Natural killer cell (primary cell): Measurements from ENCODE around the gene CXCR2. TPM values are rescaled to one million over a fixed set of nuclear protein-coding genes. Genes with fewer than 3 reads are reported as not detected.

Source experiments
- ATAC-seq, 3 donors: fragments of 150-1000 bp in 2 of 3; fragments of 200-7000 bp in 1 of 3; cut with Tn5 transposase; 1 replicate in 1 of 3; 2 replicates in 2 of 3; pipeline ENCODE4 v1.10.0; 2021; ENCODE audit warnings: mild to moderate bottlenecking in 2 of 3, moderate library complexity in 2 of 3
- DNase-seq, 2 donors: peaks; one replicate each; pipeline versions ENCODE4 v3.0.0 to v3.0.0-alpha.2; 2013 to 2021; ENCODE audit warnings: mixed read lengths in 1 of 2
- H3K27ac ChIP-seq: one replicate; pipeline ENCODE4 v1.5.1; 2013; ENCODE audit warnings: mild to moderate bottlenecking, low read length
- H3K27me3 ChIP-seq: one replicate; pipeline ENCODE4 v1.6.1; 2013; ENCODE audit warnings: low read length; ENCODE audit not compliant: control insufficient read depth, insufficient read depth
- H3K36me3 ChIP-seq: one replicate; pipeline ENCODE4 v1.6.1; 2013; ENCODE audit warnings: low read length; ENCODE audit not compliant: control insufficient read depth, insufficient read depth
- H3K4me1 ChIP-seq: one replicate; pipeline ENCODE4 v1.6.1; 2013; ENCODE audit warnings: low read length; ENCODE audit not compliant: control insufficient read depth, insufficient read depth
- H3K4me3 ChIP-seq: one replicate; pipeline ENCODE4 v1.5.1; 2013; ENCODE audit warnings: low read length
- H3K9me3 ChIP-seq: one replicate; pipeline ENCODE4 v1.6.1; 2013; ENCODE audit warnings: low read length; ENCODE audit not compliant: control insufficient read depth, insufficient read depth
- H3K27ac Mint-ChIP-seq, 2 donors: one replicate each; pipeline ENCODE4 v1.8.0; 2022; ENCODE audit warnings: mild to moderate bottlenecking in 2 of 2, mixed read lengths in 2 of 2, moderate library complexity in 1 of 2
- H3K27me3 Mint-ChIP-seq, 2 donors: one replicate each; pipeline ENCODE4 v1.8.0; 2022; ENCODE audit warnings: low read depth in 2 of 2, mixed read lengths in 2 of 2
- H3K36me3 Mint-ChIP-seq: one replicate; pipeline ENCODE4 v1.8.0; 2022; ENCODE audit warnings: mixed read lengths
- H3K4me1 Mint-ChIP-seq, 2 donors: one replicate each; pipeline ENCODE4 v1.8.0; 2022; ENCODE audit warnings: mixed read lengths in 2 of 2
- H3K4me3 Mint-ChIP-seq: one replicate; pipeline ENCODE4 v1.8.0; 2022; ENCODE audit warnings: mild to moderate bottlenecking, moderate library complexity, mixed read lengths
- H3K9me3 Mint-ChIP-seq, 2 donors: one replicate each; pipeline ENCODE4 v1.8.0; 2022; ENCODE audit warnings: mixed read lengths in 2 of 2
- WGBS: methylation state at CpG from one replicate; pipeline ENCODE4 v1.1.7; 2013; ENCODE audit warnings: missing lambda C conversion rate; ENCODE audit not compliant: insufficient coverage; 5-methylcytosine and 5-hydroxymethylcytosine counted together
- intact Hi-C: fragments of 100-400 bp; cut with micrococcal nuclease; formaldehyde crosslinking; loops from one replicate; pipeline ENCODE4 v1.14.2; 2022
- total RNA-seq, 4 donors: library from RNA; stranded (reverse); fragments of 120-200 nt in 1 of 4; gene quantifications; one replicate each; pipeline versions ENCODE4 v1.2.3 to v1.2.4, GENCODE V29; 2013 to 2022
- TF ChIP-seq, protein P1 (sequence below): fragments of 200-600 bp; IDR thresholded peaks from one replicate; pipeline ENCODE4 v1.8.0; 2022; ENCODE audit warnings: antibody characterized with exemption

The CXCR2 gene
- total RNA-seq, 3 donors from 2014 or later (not counting 1 experiment from before 2014, with no cell fraction given) = 24.3 to 35.3 (median 25.8) TPM

DNA sequence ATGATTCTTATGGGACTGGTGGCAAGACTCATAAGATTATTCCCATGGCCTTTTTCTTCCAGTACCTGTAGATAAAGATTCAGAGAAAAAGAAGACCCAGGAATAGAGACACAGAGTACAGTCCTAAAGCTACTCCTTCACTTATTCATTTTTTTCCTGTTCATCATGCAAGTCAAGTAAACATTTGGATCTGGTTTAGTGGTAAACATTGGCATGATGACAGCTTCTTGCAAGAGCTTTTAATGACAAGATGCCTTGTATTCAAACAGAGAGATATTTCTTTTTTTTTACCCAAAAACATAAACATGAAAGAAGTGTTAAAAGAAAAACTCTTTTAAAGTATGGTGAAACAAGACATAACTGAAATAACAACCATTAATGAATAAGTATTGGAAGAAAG lies 20.2 kb downstream of the CXCR2 start:
- Histone ChIP-seq H3K36me3 (no peaks in the 10 kb centered on the region), H3K27me3 (no peaks in the 10 kb centered on the region), H3K4me1 (no peaks in the 10 kb centered on the region), H3K4me3 (no peak overlapping the region), H3K27ac (no peak overlapping the region), H3K9me3 (no peaks in the 10 kb centered on the region)
- no peak for ATAC-seq
- Mint-ChIP-seq H3K27ac (no peak overlapping the region), H3K36me3 (peaks cover 5% of the 10 kb centered on the region), H3K4me3 (no peak overlapping the region), H3K27me3 (peaks cover 0 to 3% of the 10 kb centered on the region in 2 donors), H3K4me1 (peaks cover 17% of the 10 kb centered on the region in 2 donors), H3K9me3 (no peaks in the 10 kb centered on the region)
- intact Hi-C loops = no loop called here
- TF ChIP-seq, protein P1, sequence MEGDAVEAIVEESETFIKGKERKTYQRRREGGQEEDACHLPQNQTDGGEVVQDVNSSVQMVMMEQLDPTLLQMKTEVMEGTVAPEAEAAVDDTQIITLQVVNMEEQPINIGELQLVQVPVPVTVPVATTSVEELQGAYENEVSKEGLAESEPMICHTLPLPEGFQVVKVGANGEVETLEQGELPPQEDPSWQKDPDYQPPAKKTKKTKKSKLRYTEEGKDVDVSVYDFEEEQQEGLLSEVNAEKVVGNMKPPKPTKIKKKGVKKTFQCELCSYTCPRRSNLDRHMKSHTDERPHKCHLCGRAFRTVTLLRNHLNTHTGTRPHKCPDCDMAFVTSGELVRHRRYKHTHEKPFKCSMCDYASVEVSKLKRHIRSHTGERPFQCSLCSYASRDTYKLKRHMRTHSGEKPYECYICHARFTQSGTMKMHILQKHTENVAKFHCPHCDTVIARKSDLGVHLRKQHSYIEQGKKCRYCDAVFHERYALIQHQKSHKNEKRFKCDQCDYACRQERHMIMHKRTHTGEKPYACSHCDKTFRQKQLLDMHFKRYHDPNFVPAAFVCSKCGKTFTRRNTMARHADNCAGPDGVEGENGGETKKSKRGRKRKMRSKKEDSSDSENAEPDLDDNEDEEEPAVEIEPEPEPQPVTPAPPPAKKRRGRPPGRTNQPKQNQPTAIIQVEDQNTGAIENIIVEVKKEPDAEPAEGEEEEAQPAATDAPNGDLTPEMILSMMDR = no peak
- no peak for DNase-seq

DNA sequence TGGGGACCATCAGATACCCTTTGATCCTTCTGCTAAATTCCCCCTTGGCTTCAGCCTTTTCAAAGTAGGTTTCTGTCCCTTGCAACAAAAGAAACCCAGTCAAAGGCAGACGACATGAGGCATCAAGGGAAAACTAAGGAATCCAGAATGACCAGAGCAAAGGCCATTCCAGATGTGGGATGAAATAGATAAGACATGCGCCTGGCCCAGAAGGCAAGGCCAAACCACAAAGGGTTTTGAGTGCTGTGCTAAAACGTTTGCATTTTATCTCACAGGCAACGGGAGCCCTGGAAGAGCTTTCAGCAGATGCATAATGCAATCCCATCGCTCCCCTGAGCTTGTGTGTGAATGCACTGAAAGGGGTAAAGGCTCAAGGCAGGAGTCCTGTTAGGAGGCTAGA lies 23.3 kb downstream of the CXCR2 start:
- Mint-ChIP-seq H3K27me3 (peaks cover 0 to 4% of the 10 kb centered on the region in 2 donors), H3K9me3 (no peaks in the 10 kb centered on the region), H3K4me3 (no peak overlapping the region), H3K36me3 (peaks cover 5% of the 10 kb centered on the region), H3K27ac (no peak overlapping the region), H3K4me1 (peaks cover 15 to 17% of the 10 kb centered on the region in 2 donors)
- WGBS = 89% methylated on average over 5 of the region's 5 CpGs
- Histone ChIP-seq H3K9me3 (no peaks in the 10 kb centered on the region), H3K4me3 (no peak overlapping the region), H3K27ac (no peak overlapping the region), H3K4me1 (no peaks in the 10 kb centered on the region), H3K36me3 (no peaks in the 10 kb centered on the region), H3K27me3 (no peaks in the 10 kb centered on the region)
- intact Hi-C loops = no loop called here
- DNase-seq (no peak), ATAC-seq (no peak)
- TF ChIP-seq, protein P1 = no peak

DNA sequence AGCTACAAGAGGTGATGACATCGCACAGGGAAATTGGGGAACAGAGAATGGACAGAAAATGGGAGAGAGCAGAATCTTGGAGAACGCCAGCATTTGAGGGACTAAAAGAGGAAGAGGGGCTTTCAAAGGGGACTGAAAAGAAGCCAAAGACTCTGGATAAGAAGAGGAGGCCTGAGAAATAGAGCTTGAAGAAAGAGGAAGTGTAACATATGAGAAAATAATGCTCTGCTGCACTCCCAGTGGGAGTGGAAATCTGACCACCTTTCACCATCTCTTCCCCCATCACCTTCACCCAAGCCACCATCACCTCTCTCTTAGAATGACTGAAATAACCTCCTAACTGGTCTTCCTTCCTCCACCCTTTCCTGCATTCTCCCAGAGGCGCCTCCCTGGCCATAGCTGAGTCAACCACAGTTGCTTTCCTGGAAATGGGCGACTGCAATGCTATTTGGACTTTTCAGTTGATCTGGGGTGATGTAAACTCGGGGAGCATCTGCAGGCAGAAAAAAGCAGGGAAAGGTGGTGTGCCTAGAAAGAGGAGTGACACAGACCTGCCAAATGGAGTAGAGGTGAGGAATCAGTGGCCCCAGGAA lies 24.1 kb downstream of the CXCR2 start:
- intact Hi-C loops = no loop called here
- Histone ChIP-seq H3K4me1 (no peaks in the 10 kb centered on the region), H3K27me3 (no peaks in the 10 kb centered on the region), H3K27ac (no peak overlapping the region), H3K4me3 (no peak overlapping the region), H3K9me3 (no peaks in the 10 kb centered on the region), H3K36me3 (no peaks in the 10 kb centered on the region)
- H3K4me1 Mint-ChIP-seq = peaks cover 17 to 19% of the 10 kb centered on the region in 2 donors
- ATAC-seq (no peak), DNase-seq (no peak)
- peaks cover 5% of the 10 kb centered on the region for H3K36me3 Mint-ChIP-seq
- no peak overlapping the region for H3K4me3 Mint-ChIP-seq
- no peaks in the 10 kb centered on the region for H3K9me3 Mint-ChIP-seq
- no peak overlapping the region for H3K27ac Mint-ChIP-seq
- 63% methylated on average over 5 of the region's 5 CpGs for WGBS
- peaks cover 0 to 5% of the 10 kb centered on the region in 2 donors for H3K27me3 Mint-ChIP-seq
- TF ChIP-seq, protein P1 = no peak

DNA sequence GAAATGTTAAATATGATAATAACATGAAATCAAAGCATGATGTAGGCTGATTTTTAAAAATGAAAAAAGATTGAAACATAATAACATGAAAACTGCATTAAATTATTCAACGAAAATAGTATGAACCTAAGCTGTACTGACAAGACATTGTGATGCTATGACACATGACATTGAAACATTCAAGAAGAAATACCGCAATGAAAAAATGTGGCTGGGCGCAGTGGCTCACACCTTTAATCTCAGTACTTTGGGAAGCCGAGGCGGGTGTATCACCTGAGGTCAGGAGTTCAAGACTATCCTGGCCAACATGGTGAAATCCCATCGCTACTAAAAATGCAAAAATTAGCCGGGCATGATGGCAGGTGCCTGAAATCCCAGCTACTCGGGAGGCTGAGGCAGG lies 26.3 kb downstream of the CXCR2 start:
- H3K36me3 Mint-ChIP-seq = no peaks in the 10 kb centered on the region
- H3K36me3 ChIP-seq = no peaks in the 10 kb centered on the region
- intact Hi-C loops = no loop called here
- H3K27ac ChIP-seq = no peak overlapping the region
- H3K4me1 ChIP-seq = no peaks in the 10 kb centered on the region
- WGBS = 91% methylated on average over 8 of the region's 8 CpGs
- TF ChIP-seq, protein P1 = no peak
- H3K27me3 Mint-ChIP-seq = peaks cover 0 to 5% of the 10 kb centered on the region in 2 donors
- H3K4me3 Mint-ChIP-seq = no peak overlapping the region
- H3K4me1 Mint-ChIP-seq = peaks cover 17 to 19% of the 10 kb centered on the region in 2 donors
- no peaks in the 10 kb centered on the region for H3K27me3 ChIP-seq
- DNase-seq = no peak
- no peak for ATAC-seq
- no peaks in the 10 kb centered on the region for H3K9me3 ChIP-seq
- H3K4me3 ChIP-seq = no peak overlapping the region
- no peak overlapping the region for H3K27ac Mint-ChIP-seq
- H3K9me3 Mint-ChIP-seq = no peaks in the 10 kb centered on the region
